GM21786 (cell line): Measurements from ENCODE around the gene DHRS1.

ENCODE experiments used
- ATAC-seq: cut with Tn5 transposase; IDR thresholded peaks from one replicate; pipeline ENCODE4 v1.9.1; 2021; ENCODE audit not compliant: unreplicated experiment

The DHRS1 gene

GRCh38 chr14:24310646-24311604 is 11.3 kb upstream of the DHRS1 start, which contains the start of gene LTB4R:
Gene LTB4R (plus strand): TSS chr14:24311502. CDS start chr14:24315652, 4,150 bp downstream.
- peak; percentile 65 for ATAC-seq

- ATAC-seq = no peak
Measured at GRCh38 chr14:24310265-24310645, 10.7 kb upstream of the DHRS1 start.

GRCh38 chr14:24309538-24310264 is 10.1 kb upstream of the DHRS1 start, which contains the start of gene LTB4R2:
Gene LTB4R2 (plus strand): TSS chr14:24310140. CDS start chr14:24310665, 525 bp downstream.
- ATAC-seq = no peak

GRCh38 chr14:24308342-24309124 is 9.0 kb upstream of the DHRS1 start:
- no peak for ATAC-seq

- no peak for ATAC-seq
Measured at GRCh38 chr14:24307575-24308341, 8.2 kb upstream of the DHRS1 start, which contains the start of gene CIDEB. Gene CIDEB (minus strand): TSS chr14:24307977. CDS start chr14:24307858, 119 bp downstream.

- ATAC-seq = no peak
Measured at GRCh38 chr14:24307156-24307574, 7.6 kb upstream of the DHRS1 start.

- ATAC-seq = no peak
Measured at GRCh38 chr14:24304019-24304387, 4.4 kb upstream of the DHRS1 start.

- no peak for ATAC-seq
Measured at GRCh38 chr14:24300326-24300980, 873 bp upstream of the DHRS1 start.

- no peak for ATAC-seq
Measured at GRCh38 chr14:24298892-24299254, 707 bp downstream of the DHRS1 start.

- peak; percentile 18 for ATAC-seq
Measured at GRCh38 chr14:24297190-24297964, 2.2 kb downstream of the DHRS1 start.

- ATAC-seq = peak; percentile 48
Measured at GRCh38 chr14:24296341-24297157, 3.0 kb downstream of the DHRS1 start.

- ATAC-seq = no peak
Measured at GRCh38 chr14:24293525-24293924, 6.1 kb downstream of the DHRS1 start.

- ATAC-seq = no peak
Measured at GRCh38 chr14:24292118-24292807, 7.3 kb downstream of the DHRS1 start.

- no peak for ATAC-seq
Measured at GRCh38 chr14:24291446-24292117, 8.0 kb downstream of the DHRS1 start.

GRCh38 chr14:24290746-24291145 is 8.8 kb downstream of the DHRS1 start:
- ATAC-seq = no peak

- ATAC-seq = peak; percentile 93
Measured at GRCh38 chr14:24289649-24290280, 9.8 kb downstream of the DHRS1 start.
